ENCODE measurements around the gene NUCB1. TPM values are rescaled to one million over a fixed set of nuclear protein-coding genes. Genes with fewer than 3 reads are reported as not detected.

NUCB1 gene
- total RNA-seq, 1 experiment from 2014 or later: 102 TPM

DNA sequence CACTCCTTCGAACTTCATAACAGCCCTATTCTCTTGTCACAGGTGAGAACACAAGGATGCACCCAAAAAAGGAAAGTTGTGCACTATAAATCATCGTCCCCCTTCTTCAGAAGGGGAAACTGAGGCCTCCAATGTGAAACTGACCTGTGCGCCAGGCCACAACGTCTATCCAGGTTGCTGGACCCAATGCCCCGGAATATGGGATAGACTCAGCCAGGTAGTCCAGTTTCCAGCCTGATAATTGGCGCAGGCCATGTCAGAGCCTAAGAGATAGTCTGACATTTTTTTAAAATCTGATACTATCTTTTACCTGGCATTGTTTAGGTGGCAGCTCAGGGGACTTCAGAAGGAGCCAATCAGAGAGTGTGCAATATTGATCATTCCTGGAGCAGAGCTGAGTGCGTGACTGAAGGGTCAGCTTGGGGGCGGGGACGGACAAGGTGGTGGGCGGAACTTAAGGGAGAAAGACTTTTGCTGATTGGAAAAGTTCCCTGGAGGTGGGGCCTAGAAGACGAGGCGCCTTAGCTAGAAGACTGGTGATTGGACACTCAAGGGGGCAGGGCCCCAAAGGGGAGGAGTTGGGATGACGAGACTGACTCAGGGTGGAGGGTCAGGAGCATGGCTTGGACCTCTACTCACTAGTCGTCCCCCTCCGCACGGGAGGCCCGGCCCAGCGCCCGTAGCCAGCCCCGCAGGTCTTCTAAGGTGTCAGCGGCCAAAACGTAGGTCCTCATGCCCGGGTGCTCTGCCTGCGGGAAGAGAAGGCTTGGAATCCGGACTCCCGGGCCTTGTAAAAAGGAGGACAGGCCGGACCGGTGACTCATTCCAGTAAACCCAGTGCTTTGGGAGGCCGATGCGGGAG lies 40.2 kb upstream of the NUCB1 start:
- DNase-seq (ENCODE audit: low read depth, low spot score) (no peak), ATAC-seq (peak; percentile 24; the same call in 1 of the 2 replicates)
- no peak overlapping the region for H3K27ac ChIP-seq (ENCODE audit: low read length)
- BruUV-seq (replicated peaks): no TSS peak
- no peaks in the 10 kb centered on the region for H3K9me3 ChIP-seq (ENCODE audit: control insufficient read depth, insufficient read depth, low read depth, low read length)
- ChIA-PET CTCF (no interaction called here), POLR2A (no interaction called here)
- no peaks in the 10 kb centered on the region for H3K27me3 ChIP-seq (ENCODE audit: control insufficient read depth, insufficient read depth, low read length)
- in situ Hi-C loops (cut with HindIII; ENCODE audit: low pct_unique_long_range_greater_than_20kb, low sequenced_read_pairs) (no loop called here), intact Hi-C loops (cut with micrococcal nuclease; ENCODE audit: unreplicated experiment) (no loop called here)
- no peaks in the 10 kb centered on the region for H3K36me3 ChIP-seq (ENCODE audit: control insufficient read depth, insufficient read depth, low read length)
- H3K4me1 ChIP-seq (ENCODE audit: control insufficient read depth, insufficient read depth, low read length): no peaks in the 10 kb centered on the region
- TF ChIP-seq POLR2AphosphoS5 (IDR thresholded peaks at IDR 0.05; ENCODE audit: low read depth, low read length) (no peak), CTCF (IDR thresholded peaks at IDR 0.05) (no peak), REST (IDR thresholded peaks at IDR 0.05; ENCODE audit: insufficient read depth in 1 of 2, low read depth in 2 of 2, low read length in 1 of 2) (no peak), TCF7L2 (IDR thresholded peaks at IDR 0.05; ENCODE audit: low read depth, low read length) (no peak), SIN3A (IDR thresholded peaks at IDR 0.05; ENCODE audit: borderline replicate concordance, insufficient read depth, low read depth, low read length) (no peak)
- H3K4me3 ChIP-seq (ENCODE audit: low read depth in 2 of 2, low read length in 2 of 2): no peak overlapping the region

DNA sequence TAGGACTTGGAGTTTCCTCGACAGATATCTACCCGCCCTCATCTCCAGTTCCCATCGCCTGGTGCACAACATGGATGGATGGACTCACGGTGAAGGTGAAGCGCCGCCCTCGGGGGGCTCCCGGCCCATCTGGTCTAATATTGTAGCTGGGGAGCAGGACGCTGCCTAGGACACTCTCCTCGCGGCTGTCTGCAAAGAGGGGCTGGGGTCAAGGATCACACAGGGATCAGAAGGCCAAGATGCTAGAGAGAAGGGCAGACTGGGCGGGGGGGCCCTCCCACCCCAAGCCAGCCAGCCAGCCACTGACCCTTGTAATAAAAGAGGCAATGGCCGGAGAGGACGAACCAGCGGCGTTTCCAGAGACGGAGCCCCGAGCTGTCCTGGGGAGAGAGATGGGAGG lies 38.8 kb upstream of the NUCB1 start:
- Histone ChIP-seq H3K4me3 (ENCODE audit: low read depth in 2 of 2, low read length in 2 of 2) (no peak overlapping the region), H3K4me1 (ENCODE audit: control insufficient read depth, insufficient read depth, low read length) (no peaks in the 10 kb centered on the region), H3K27ac (ENCODE audit: low read length) (no peak overlapping the region), H3K27me3 (ENCODE audit: control insufficient read depth, insufficient read depth, low read length) (no peaks in the 10 kb centered on the region), H3K9me3 (ENCODE audit: control insufficient read depth, insufficient read depth, low read depth, low read length) (no peaks in the 10 kb centered on the region), H3K36me3 (ENCODE audit: control insufficient read depth, insufficient read depth, low read length) (no peaks in the 10 kb centered on the region)
- no TSS peak for BruUV-seq (replicated peaks)
- TF ChIP-seq POLR2AphosphoS5 (IDR thresholded peaks at IDR 0.05; ENCODE audit: low read depth, low read length) (no peak), REST (IDR thresholded peaks at IDR 0.05; ENCODE audit: insufficient read depth in 1 of 2, low read depth in 2 of 2, low read length in 1 of 2) (no peak), CTCF (IDR thresholded peaks at IDR 0.05) (no peak), SIN3A (IDR thresholded peaks at IDR 0.05; ENCODE audit: borderline replicate concordance, insufficient read depth, low read depth, low read length) (no peak), TCF7L2 (IDR thresholded peaks at IDR 0.05; ENCODE audit: low read depth, low read length) (no peak)
- intact Hi-C loops (cut with micrococcal nuclease; ENCODE audit: unreplicated experiment) (no loop called here), in situ Hi-C loops (cut with HindIII; ENCODE audit: low pct_unique_long_range_greater_than_20kb, low sequenced_read_pairs) (no loop called here)
- DNase-seq (ENCODE audit: low read depth, low spot score) (no peak), ATAC-seq (no peak)
- ChIA-PET POLR2A (no interaction called here), CTCF (no interaction called here)

All from Panc1 (cell line).